Measurements from ENCODE around the gene TBX4. TPM values are rescaled to one million over a fixed set of nuclear protein-coding genes. Genes with fewer than 3 reads are reported as not detected.
A peak's percentile ranks its signal among the peaks of the same experiment; 100 is the strongest.

TBX4 gene
- total and polyA plus RNA-seq, 2 of the 13 experiments (the other 11 are each of a cell fraction or from before 2014, with no cell fraction given) = 0.11 to 1.1 TPM

DNA sequence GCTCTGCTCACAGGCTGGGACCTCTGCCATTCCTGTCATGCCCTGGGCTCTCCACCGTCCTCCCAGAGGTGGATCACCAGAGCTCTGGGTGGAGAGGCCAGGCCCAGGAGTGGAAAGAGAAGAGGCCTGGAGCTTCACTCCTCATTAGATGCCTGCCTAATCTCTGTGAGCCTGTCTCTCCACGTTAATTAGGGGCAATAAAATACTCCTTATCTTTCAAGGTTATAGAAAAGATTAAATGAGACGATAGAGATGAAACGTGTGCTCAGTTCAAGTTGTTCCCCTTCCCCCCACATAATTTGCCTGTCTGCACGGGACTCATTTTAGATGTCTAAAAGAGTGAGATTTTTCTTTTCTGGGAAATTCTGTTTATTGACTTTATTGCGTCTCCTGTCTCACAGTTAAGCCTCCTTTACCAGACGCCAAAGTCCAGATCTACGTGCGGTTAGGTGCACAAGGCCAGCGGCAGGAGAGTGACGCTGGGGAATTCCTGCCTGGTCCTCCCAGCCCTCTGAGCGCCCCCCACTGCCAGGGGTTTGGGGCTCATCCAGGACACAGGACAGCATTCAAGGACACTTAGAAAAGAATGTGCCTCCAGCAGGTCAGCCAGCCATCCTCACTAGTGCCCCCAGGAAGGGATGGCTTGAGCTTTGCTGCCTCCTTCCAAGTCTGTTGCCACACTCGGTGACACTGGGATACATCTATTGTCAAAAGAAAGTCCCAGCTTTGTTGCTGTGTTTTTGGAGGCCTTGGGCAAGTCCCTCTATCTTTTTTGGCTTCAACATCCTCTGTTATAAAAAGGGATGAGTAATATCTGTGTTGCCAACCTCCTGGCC is 42.3 kb downstream of the TBX4 start (continued):
- TF ChIP-seq, protein P1, sequence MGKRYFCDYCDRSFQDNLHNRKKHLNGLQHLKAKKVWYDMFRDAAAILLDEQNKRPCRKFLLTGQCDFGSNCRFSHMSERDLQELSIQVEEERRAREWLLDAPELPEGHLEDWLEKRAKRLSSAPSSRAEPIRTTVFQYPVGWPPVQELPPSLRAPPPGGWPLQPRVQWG (CRISPR knock-in tag; IDR thresholded peaks at IDR 0.05; ENCODE audit: borderline replicate concordance, low read depth) = no peak
- peak; percentile 42; the same call in 1 of the 2 replicates for TF ChIP-seq ZNF614 (CRISPR knock-in tag; IDR thresholded peaks at IDR 0.05; ENCODE audit: borderline replicate concordance)
- TF ChIP-seq PPARG (CRISPR knock-in tag; conservative IDR thresholded peaks at IDR 0.05) = 0 out of 2 replicates have a peak, but pooled peaks have one; percentile 31
- TF ChIP-seq ADNP (CRISPR knock-in tag; IDR thresholded peaks at IDR 0.05) = 0 out of 2 replicates have a peak, but pooled peaks have one; percentile 10
- TF ChIP-seq IRF2 (CRISPR knock-in tag; IDR thresholded peaks at IDR 0.05) = 0 out of 2 replicates have a peak, but pooled peaks have one; percentile 47
- TF ChIP-seq ZNF33B (CRISPR knock-in tag; IDR thresholded peaks at IDR 0.05) = no peak

DNA sequence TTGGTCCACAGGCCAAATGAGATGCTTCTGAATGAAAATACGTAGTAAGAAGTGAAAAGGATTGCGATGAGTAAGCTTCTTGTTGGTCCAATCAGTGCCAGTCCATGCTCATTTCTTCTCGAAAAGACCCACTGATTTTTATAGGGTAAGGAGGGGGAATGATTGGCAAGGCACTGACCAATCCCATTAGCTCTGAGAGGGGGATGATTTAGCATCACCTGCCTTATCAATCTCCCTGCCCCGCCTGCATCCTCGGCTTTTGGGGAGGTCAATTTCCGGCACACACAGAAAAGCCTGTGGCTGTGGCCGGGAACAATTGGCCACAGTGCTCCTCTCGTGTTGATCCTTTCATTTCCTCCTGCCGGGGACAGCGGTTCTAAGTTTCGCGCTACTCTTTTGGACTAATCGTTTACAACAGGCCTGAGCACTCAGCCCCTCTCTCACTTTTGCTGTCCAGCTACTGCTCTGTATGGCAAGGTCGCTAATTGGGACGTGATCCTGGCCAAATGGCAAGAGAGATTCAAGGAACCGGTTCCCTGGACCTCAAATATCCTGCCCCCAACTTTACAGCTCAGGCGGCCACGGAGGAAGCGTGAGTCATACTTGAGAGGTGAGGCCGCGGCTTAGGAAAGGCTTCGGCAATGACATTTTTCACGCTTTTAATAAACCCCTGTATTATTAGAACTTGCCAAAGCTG is 43.1 kb downstream of the TBX4 start:
- DNase-seq (ENCODE audit: low spot score) = no peak
- H3K36me3 ChIP-seq (replicated peaks in 1 of 2; ENCODE audit: control insufficient read depth in 1 of 2, insufficient read depth in 2 of 2, low read length in 2 of 2) = no peaks in the 10 kb centered on the region
- no peaks in the 10 kb centered on the region for H3K27me3 ChIP-seq (ENCODE audit: control insufficient read depth in 1 of 2, insufficient read depth in 2 of 2, low read length in 2 of 2)
- H4K20me1 ChIP-seq (ENCODE audit: insufficient read depth, low read length) = no peaks in the 10 kb centered on the region
- FAIRE-seq = no peak
- no peaks in the 10 kb centered on the region for H3K79me2 ChIP-seq (ENCODE audit: insufficient read depth, low read length)
- H2AFZ ChIP-seq (ENCODE audit: low read length) = no peak overlapping the region
- TF ChIP-seq ZBTB38 (CRISPR knock-in tag; IDR thresholded peaks at IDR 0.05) (peak; percentile 53), ZNF792 (CRISPR knock-in tag; IDR thresholded peaks at IDR 0.05) (no peak), ZFY (CRISPR knock-in tag; IDR thresholded peaks at IDR 0.05) (0 out of 2 replicates have a peak, but pooled peaks have one; percentile 2), HOXA5 (CRISPR knock-in tag; IDR thresholded peaks at IDR 0.05) (no peak), ZNF451 (CRISPR knock-in tag; IDR thresholded peaks at IDR 0.05) (no peak)
- TF ChIP-seq, protein P2, sequence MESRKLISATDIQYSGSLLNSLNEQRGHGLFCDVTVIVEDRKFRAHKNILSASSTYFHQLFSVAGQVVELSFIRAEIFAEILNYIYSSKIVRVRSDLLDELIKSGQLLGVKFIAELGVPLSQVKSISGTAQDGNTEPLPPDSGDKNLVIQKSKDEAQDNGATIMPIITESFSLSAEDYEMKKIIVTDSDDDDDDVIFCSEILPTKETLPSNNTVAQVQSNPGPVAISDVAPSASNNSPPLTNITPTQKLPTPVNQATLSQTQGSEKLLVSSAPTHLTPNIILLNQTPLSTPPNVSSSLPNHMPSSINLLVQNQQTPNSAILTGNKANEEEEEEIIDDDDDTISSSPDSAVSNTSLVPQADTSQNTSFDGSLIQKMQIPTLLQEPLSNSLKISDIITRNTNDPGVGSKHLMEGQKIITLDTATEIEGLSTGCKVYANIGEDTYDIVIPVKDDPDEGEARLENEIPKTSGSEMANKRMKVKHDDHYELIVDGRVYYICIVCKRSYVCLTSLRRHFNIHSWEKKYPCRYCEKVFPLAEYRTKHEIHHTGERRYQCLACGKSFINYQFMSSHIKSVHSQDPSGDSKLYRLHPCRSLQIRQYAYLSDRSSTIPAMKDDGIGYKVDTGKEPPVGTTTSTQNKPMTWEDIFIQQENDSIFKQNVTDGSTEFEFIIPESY (CRISPR knock-in tag; IDR thresholded peaks at IDR 0.05) = peak; percentile 70; the same call in 1 of the 2 replicates
- H3K9me3 ChIP-seq (ENCODE audit: low read length) = no peaks in the 10 kb centered on the region
- H3K4me1 ChIP-seq (ENCODE audit: insufficient read depth, low read length) = peaks cover 76% of the 10 kb centered on the region
- ChIA-PET CTCF (ENCODE audit: low intra/inter-chr PET ratio, low total read pairs) (no interaction called here), POLR2A (interaction anchor here (1.2 kb wide), 1 partner anchor 34 kb away, joined by 4 read pairs; no protein-coding TSS in a partner anchor)
- no peak overlapping the region for H3K27ac ChIP-seq (ENCODE audit: extremely low read length, insufficient read depth, low read length)
- 91% methylated on average over 23 of the region's 23 CpGs for WGBS (ENCODE audit: low lambda C conversion rate)
- no TSS peak for BruUV-seq (replicated peaks)
- intact Hi-C loops (cut with micrococcal nuclease; ENCODE audit: unreplicated experiment) (loop anchor here (10.0 kb wide), 1 partner anchor 199 kb away; no protein-coding TSS in a partner anchor), in situ Hi-C loops (cut with HindIII; ENCODE audit: extremely low pct_ligation_motif_present, low pct_unique_long_range_greater_than_20kb) (no loop called here)
- no peak overlapping the region for H3K4me3 ChIP-seq (replicated peaks in 1 of 3; ENCODE audit: insufficient read depth in 1 of 3, low read depth in 2 of 3, low read length in 3 of 3)
- peak overlapping the region; percentile 58 for H3K4me2 ChIP-seq (ENCODE audit: low read depth, low read length)
- no peak overlapping the region for H3K9ac ChIP-seq (ENCODE audit: insufficient read depth, low read depth, low read length)
- no peak for ATAC-seq

Measured in HepG2 (cell line).